HG03469 (cell line): ENCODE results near the gene KRTAP5-2.
"Not testable (repeated sequence)": the region's sequence is repeated elsewhere in the genome, so short reads cannot be mapped to it uniquely, and the experiment has no call there.

Experiments used
- ATAC-seq: cut with Tn5 transposase; IDR thresholded peaks from one replicate; pipeline ENCODE4 v1.9.1; 2021; ENCODE audit warnings: mild to moderate bottlenecking, moderate library complexity, moderate number of reproducible peaks; ENCODE audit not compliant: unreplicated experiment

The KRTAP5-2 gene, protein sequence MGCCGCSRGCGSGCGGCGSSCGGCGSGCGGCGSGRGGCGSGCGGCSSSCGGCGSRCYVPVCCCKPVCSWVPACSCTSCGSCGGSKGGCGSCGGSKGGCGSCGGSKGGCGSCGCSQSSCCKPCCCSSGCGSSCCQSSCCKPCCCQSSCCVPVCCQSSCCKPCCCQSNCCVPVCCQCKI

DNA sequence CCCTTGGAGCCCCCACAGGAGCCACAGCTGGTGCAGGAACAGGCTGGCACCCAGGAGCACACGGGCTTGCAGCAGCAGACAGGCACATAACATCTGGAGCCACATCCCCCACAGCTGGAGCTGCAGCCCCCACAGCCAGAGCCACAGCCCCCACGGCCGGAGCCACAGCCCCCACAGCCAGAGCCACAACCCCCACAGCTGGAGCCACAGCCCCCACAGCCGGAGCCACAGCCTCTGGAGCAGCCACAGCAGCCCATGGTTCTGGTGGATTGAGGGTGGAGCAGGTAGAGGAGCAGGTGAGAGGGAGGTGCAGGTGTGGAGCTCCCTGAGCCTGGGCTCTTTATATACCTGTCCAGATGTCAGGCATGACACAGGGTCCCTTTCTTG, at the start of gene KRTAP5-2:
TSS of gene KRTAP5-2 (minus strand) at position 301 of the 387 bp plus-strand sequence. CDS start at position 257, 44 bp downstream.
- no peak for ATAC-seq

DNA sequence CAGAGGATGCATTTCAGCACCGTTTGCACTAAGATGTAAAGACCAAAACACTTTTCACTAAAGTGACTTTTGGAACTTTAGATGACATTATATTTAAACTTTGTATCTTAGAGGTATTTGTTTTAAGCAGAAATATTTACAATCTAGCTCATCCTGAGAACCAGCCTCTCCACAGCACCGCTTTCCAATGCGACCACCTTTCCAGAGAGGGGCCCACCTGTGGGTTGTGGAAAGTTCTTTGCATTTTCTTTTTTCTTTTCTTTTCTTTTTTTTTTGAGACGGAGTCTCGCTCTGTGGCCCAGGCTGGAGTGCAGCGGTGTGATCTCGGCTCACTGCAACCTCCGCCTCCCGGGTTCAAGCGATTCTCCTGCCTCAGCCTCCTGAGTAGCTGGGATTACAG, 48.4 kb upstream of the KRTAP5-2 start:
- ATAC-seq: not testable (repeated sequence)

DNA sequence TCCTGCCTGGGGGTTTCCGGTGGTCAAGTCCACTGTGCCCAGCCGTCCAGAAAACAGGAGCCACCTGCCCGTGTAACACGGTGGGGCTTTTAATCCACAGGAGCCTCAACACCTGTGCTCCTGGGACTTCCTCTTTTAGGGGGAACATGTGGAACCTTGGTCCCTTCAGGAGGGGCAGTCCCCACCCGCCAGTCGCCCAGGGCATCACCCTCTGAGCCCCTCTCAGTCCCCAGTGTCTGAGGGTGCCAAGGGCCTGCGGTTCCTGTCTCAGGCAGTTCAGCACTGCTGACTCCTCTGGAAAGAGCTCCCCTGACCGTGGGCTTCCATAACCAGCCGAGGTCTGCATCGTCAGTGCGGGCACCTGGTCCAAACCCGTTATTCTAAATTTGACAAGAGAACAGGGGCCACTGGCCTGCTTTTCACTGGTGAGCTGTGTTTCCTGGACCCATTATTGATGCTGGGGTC, 47.3 kb upstream of the KRTAP5-2 start:
- ATAC-seq: no peak

DNA sequence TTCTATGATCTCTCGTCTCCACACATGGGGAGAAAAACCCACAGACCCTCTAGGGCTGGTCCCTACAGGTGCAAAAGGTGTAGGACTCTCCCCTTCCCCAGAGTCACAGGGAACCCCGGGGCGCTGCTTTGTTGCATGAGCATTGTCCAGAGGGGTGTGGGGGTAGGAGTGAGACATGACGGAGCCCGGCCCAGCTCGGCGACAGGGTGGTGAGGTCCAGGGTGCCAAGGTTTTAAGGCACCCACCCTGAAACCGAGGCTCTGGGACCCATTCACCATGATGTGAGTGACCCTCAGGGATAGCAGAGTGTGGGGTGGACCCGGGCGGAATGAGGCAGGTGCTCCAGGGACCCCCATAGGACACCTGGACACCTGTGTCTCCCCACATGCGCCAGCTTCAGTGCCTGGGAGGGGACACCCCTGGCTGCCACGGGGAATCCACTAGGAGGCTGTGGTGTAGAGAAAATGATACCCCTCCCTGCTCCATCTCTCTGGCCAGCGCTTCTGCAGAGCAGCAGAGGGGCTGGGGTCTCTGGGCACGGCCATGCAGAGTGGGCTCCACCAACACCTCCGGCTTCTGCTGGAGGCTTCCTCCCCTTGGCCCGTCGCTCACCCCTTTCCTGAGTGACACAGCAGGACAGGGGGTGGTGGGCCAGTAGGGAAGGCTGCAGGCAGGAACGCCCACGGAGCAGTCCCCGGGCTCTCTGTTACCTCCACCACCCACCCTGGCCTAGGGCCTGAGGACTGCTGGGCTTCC, 46.7 kb upstream of the KRTAP5-2 start:
- no peak for ATAC-seq

DNA sequence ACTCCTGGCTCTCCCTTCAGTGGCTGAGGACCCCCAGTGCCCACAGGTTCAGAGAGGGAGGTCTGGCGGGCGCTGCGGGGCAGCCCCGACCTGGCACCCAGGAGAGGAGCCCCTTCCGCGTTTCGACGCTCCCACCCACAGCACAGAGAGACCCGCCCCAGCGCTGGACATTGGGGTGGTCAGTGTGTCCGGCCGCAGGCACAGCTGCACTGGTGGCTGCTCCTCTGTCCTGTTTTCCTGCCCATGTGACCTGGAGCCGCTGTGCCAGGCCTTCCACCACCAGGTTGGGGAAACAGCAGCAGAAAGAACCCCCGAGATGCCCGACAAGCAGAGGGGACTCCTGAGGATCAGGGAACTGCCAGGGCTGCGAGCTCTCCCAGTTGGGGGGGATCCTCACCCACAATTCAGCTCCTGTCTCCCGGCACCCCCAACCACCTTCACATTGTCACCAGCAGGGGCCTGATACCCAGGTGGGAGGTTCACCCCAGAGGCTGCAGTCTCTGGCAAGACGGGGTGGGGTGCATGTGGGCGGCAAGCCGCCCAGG, 45.1 kb upstream of the KRTAP5-2 start:
- no peak for ATAC-seq

DNA sequence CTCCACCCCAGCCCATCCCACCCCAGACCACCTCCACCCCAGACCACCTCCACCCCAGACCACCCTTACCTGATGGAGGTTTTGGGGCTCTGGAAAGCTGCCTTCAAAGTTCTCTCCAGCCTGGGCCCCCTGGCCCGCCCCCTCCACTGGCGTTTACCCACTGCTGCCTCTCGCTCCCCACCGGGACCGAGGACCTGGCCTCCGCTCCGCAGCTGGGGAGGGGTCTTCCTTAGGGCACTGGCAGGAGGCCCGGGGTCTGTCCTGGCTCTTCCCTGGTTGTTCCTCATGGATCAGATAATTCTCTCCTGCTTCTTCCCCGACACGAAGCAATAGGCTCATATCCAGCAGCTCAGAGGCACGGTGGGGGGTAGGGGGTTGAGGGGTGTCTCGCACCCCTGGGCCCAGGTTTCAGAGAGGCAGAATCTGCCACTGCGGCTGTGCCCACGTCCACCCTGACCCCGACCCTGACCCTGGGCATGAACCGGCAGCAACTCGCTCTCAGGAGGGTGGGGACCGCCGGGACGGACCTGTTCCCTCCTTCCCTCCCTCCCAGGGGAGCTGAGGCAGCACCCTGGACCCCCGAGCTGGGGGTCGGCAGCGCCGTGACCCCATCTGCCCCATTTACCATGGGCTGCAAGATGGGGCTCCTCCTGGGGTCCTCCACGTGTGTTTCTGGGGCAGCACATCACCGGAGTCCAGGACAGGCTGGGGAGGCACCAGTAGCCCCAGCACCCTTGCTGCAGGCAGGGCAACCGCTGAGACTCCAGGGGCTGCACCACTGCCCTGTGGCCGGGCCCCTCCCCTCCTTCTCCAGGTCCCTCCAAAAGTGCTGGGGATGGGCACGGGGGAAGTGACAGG, 44.4 kb upstream of the KRTAP5-2 start:
- ATAC-seq: no peak

DNA sequence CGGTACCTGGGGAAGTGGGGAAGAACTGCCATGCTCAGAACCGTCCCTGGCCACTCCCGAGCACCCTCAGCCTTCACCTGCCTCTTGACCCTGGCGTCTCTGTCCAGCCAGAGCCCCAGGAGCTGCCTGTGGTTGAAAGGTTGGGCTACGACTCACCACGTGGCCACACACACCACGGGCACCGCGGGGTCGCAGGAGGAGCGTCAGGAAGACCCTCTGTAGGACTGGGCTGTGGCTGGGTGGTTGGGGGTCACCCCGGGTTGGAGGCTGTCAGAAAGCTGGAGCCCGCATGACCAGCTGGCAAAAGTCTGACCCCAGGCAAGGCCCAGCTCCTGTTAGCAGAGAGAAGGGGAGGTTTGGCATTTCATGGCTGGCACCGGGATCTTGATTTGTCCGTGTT, 43.0 kb upstream of the KRTAP5-2 start:
- no peak for ATAC-seq

DNA sequence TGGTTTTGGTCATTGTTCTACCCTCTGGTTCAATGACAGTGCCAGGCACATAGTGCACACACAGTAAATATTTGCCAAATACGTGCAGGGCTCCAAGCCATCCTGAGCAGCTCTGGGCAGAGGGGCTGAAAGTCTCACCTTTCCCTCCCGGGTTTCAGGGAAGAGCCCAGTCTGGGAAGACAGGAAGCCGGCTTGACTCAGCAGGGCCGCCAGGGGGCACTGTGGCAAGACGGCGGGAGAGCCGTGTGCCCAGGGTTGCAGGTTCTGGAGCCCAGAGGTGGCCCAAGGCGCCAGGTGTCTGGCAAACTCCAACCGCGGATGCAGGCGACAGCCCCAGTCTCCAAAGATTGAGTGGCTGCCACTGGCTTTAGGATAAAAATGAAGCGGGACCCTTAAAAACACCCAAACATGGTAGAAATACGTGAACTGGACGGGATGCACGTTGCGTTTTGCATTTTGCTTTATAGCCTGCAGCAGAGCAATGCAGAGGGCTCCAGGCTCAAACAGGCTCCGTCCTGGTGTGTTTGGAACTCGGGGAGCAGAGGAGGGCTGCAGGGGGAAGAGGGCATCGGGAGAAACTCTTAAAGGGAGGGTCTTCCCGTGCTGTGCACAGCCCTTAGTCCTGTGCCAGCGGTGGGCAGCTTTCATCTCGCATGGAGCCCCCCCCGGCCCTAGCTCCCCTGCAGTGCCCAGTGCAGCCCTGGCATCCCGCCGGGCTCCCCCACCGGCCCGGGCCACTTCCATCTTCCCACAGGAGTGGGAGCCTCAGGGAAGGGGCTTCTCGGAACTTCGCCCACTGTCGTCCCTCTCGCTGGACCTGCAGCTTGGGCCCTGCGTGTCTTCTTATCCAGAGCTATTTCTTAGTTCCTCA, 42.2 kb upstream of the KRTAP5-2 start:
- ATAC-seq: no peak

DNA sequence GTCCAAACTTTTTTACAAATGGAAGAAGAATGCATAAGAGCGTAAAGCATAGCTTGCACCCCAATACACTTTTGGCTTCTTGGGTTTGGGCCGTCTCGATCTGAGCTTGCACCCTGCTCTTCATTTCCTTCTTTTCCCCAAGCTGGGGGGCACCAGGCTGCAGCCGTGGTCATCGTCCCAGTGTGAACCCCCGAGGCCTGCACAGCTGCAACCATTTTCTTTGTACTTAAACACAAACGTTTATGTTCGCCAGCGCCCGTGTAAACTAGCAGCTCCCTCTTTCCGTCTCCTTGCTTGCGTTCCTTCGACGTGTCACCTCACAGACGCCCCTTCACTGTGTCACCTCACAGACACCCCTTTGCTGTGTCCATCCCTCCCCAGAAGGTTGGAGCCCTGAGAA, 41.6 kb upstream of the KRTAP5-2 start:
- no peak for ATAC-seq

DNA sequence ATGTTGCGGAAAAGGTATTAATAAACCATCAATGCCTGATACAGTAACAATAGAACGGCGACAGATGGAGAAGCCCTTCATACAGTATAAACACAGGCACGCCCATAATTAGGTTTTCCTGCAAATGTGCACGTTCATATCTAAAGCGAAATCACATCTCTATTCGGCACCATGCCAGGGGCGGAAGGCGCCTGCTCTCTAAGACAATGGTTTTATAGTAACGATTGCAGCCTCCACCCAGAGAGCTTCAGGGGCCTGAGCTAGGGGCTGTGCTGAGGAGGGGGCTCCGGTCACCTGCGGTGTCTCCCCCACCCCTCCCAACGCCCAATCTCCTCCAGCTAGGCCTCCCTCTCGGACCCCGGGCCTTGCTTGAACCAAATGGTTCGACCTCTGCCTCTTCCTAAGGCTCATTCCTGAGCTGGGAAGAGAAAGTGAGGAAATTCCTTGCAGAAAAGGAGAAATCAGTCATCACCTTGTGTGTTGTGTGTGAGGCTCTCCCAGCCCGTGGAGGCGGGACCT, 41.1 kb upstream of the KRTAP5-2 start:
- ATAC-seq: no peak

DNA sequence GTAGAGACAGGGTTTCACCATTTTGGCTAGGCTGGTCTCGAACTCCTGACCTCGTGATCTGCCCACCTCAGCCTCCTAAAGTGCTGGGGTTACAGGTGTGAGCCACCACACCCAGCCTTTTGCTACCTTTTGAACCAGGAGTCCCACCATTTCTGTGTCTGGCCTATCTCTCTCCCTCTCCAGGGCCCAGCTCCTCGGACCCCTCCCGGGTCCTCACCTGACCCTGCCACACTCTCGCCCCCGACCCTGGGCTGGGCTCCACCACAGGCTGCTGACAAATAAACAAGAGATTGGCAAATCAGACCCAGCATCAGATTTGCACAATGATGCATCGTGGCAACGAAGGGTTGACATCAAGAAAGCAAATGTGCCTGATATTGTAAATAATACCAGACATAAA, 40.2 kb upstream of the KRTAP5-2 start:
- ATAC-seq: no peak

DNA sequence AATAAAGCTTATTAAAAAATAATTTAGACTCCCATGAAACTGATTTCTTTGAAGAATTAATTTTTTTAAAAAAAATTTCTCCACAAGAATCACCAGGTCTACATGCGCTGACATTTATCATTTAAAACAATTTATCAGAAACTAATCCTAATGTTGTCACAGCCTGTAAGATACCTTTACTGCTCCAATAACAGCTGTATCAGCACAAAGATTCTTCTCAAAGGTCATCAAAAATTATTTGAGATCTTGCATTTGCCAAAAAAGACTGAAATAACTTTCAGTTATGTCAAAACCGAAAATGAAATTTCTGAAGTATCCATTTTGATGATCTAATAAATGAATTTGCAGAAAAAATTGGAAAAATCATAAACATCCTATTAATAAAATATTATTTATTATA, 39.5 kb upstream of the KRTAP5-2 start:
- no peak for ATAC-seq

DNA sequence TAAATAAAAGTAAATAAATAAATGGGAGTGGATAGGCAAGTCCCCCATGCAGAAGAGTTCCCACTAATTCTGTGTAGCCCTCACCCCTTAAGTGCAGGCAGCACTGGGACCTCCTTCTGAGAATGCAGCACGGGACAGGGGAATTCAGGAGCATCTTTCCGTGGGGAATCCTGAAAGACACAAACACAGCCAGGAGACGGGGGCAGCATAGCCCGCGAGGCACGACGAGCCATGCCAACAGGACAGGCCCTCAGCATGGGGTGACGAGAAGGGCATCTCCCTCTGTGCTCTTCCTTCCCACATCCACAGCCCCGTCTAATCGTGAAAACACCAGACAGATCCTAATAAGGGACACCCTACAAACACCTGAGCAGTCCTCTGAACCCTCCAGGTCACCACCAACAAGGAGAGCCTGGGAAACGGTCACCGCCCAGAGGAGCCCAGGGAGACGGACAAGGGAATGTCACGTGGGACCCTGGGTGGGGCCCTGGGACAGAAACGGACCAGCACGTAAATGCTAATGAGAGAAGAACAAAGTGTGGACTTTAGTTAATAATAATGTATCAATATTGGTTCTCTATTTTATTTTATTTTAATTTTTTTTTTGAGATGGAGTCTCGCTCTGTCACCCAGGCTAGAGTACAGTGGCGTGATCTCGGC, 38.3 kb upstream of the KRTAP5-2 start:
- ATAC-seq: no peak

DNA sequence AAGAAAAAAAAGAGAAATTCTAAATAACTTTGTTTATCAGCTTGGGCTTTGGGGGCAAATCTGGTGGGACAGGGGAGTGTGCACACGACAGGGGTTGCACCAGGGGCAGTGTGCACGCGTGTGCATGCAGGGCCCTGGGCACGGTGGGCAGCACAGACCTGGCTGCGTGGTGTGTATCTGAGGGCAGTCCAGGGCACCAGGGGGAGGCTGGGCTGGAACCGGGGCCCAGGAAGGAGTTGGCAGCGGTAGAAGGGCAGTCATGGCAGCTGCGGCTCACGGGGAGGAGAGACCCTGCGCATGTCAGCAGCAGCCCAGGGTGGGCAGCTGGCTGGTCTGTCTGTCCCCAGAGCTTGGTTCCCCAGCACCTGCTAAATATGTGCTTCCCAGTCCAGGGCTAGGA, 35.8 kb upstream of the KRTAP5-2 start:
- ATAC-seq: no peak

DNA sequence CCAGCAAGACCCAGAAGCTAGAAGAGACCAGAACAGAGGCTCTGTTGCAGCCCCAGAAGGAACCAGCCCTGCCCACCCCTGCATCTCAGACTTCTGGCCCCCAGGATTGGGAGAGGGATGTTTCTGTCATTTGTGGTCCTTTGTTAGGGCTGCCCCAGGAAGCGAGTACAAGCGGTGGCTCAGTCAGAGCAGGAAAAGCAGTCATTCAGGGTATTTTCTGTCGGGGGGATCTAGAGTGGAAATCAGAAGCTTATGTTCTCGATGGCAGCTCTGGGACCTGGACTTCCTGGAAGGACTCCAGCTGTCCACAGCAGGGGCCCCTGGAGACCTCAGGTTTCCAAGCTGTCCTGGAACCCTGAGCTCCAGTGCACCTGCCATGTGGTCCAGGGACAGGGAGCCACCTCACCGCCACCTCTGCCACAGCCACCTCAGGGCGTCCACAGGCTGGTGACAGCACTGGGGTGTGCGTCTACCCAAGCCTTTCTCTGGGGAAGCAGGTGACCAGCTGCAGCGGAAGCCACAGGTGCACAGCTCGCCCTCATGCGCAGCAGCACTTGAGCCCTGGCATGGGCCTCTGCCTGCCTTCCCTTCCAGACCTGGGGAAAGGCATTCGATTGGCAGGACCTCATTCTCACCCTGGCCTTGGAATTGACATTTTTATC, 34.1 kb upstream of the KRTAP5-2 start:
- ATAC-seq: no peak

DNA sequence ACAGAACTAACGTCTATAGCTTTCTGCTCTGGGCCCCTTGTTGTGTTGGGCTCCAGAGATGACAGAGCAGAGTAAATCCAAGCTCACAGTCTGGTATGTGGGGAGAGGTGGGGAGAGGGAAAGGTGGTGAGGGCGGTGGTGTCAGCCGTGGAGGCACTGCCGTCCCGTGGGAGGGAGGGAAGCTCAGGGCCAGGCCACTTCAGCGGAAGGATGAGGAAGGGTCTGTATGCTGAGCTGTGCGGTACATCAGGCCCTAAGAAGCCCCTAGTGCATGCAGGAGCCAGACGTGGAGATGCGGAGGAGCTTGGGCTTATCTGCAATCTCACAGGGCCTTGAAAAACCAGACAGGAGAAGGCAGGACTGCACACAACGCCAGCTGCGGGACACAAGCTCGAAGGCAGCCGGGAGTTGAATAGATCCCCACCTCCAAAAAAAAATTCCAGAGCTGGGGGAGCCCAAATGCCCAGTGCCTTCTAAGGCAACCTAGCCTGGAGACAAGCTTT, 33.0 kb upstream of the KRTAP5-2 start:
- no peak for ATAC-seq

DNA sequence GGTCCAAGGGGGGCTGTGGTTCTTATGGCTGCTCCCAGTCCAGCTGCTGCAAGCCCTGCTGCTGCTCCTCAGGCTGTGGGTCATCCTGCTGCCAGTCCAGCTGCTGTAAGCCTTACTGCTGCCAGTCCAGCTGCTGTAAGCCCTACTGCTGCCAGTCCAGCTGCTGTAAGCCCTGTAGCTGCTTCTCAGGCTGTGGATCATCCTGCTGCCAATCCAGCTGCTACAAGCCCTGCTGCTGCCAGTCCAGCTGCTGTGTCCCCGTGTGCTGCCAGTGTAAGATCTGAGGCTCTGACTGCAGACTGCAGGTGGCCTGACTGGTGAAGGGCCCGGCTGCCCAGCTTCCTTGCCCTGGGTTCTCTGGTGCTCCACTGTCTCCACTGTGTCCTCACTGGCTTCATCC, 32.2 kb upstream of the KRTAP5-2 start:
- ATAC-seq: no peak

DNA sequence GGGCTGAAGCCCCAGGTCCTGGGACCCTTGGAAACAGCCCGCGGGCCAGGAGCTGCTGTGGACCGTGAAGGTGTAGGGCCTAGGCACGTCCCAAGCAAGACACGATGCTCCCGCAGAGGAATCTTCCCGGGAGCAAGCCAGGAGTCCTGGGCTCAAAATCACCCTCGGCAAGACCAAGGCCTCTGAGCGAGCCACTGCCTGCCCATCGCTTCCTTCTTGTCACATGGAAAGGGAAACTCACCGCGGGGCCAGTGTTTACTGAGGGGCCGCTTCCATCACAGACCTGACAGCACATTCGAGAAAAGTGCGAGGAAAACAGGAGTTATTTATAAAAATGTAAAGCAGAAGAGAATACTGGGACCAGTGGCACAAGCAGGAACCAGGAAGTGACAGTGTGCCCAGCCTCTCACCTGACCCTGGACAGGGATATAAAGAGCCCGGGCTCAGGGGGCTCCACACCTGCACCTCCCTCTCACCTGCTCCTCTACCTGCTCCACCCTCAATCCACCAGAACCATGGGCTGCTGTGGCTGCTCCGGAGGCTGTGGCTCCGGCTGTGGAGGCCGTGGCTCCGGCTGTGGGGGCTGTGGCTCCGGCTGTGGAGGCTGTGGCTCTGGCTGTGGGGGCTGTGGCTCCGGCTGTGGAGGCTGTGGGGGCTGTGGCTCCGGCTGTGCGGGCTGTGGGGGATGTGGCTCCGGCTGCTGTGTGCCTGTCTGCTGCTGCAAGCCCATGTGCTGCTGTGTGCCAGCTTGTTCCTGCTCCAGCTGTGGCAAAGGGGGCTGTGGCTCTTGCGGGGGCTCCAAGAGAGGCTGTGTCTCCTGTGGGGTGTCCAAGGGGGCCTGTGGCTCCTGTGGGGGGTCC, 31.5 kb upstream of the KRTAP5-2 start, which contains the start of gene KRTAP5-5:
TSS of gene KRTAP5-5 (plus strand) at position 450 of the 860 bp plus-strand sequence. CDS start at position 516, 66 bp downstream.
- no peak for ATAC-seq
